ENCODE results near the gene RGS19.

RGS19 gene

GRCh38 chr20:64049060-64049877 lies 30.0 kb downstream of the RGS19 start, which contains the start of gene SOX18:
SOX18 (minus strand) TSS chr20:64049639; CDS start chr20:64049516, 123 bp downstream.
- FAIRE-seq (no peak), DNase-seq (ENCODE audit: low spot score) (peak; percentile 64)

- FAIRE-seq (no peak), DNase-seq (ENCODE audit: low spot score) (no peak)
These were observed 30.8 kb downstream of the RGS19 start for GRCh38 chr20:64048402-64049044.

DNA sequence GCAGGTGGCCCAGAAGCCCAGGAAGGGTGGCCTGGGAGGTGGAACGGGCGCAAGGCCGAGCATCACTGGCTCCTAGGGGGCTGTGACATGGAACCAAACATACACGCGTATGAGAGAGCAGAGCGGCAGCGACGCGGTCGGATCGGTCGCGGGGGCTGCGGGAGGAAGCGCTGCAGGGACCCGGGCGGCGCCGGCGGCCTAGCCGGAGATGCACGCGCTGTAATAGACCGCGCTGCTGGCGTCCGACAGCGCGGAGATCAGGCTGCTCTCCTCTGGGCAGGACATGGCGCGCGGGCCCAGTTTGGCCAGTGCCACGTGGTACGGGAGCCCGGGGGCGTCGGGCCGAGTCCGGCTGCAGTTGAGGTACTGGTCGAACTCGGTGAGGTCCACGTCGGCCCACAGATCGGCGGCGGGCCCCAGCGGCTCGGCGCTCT lies 31.3 kb downstream of the RGS19 start:
- FAIRE-seq (no peak), DNase-seq (ENCODE audit: low spot score) (no peak)

DNA sequence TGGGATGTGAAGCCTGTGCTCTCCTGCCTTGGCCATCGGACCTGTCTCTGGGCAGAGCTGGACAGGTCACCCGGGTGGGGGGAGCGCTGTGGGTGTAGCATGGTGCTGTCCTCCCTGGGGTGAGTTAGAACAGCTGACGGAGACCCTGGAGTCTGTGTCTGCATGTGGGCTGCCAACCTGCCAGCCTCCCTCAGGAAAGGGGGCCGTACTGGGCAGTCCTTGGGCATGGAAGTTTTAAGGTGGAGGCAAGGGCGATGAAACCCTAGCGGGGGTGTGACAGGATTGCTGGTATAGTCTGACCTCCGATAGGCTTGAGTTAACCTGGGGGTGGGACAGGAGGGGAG lies 32.3 kb downstream of the RGS19 start:
- no peak for FAIRE-seq
- no peak for DNase-seq (ENCODE audit: low spot score)

- DNase-seq (ENCODE audit: low spot score) (no peak), FAIRE-seq (no peak)
These were observed 33.8 kb downstream of the RGS19 start for GRCh38 chr20:64045346-64046011.

DNA sequence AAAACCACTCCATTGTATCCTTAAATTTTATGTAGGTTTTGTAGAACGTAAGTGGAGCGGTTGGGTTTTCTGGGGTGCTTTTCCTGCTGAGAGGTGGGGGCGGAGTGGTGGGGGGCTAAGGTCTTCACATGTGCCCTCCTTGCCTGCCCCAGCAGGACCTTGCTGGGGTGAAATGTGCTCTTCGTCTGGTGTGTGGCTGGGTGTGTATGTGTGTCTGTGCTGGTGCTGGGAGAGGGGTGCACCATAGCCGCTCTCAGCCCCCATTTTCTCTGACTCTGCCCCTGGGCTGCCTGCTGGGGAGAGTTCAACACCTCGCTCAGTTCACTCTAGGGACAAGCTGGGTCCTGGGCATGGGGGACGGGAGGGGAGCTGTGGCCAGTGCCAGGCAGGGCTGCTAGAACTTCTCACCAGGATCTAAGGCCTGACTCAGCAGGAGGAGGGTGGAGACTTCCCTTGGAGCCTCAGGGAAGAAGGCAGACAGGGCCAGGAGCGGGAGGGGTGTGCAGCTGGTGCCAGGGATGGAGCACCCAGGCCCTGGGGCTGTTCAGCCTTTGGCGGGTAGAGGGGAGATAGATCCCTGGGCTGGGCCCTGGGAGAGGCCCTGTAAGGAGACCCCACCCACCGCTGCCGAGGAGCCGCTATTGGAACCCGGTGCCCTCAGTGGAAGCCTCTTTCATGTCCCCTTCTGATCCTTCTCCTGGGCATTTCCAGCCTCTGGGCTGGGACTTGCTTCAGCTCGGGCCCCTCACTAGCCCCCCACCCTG lies 34.7 kb downstream of the RGS19 start:
- DNase-seq (ENCODE audit: low spot score) (peak; percentile 67), FAIRE-seq (no peak)

DNA sequence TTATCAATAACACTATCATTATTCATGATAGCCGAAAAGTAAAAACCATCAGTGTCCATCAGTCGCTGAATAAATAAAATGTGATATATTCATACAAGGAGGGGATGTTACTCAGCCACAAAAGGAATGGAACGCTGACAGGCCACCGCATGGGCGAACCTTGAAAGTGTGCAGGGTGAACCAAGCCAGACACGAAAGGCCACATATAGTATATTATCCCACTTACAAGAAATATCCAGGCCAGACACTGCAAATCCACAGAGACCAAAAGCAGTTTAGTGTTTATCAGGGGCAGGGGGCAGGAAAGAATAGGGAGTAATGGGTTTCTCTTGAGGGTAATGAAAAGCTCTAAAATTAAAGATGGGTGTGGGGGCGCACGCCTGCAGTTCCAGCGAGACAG lies 35.5 kb downstream of the RGS19 start:
- no peak for DNase-seq (ENCODE audit: low spot score)
- FAIRE-seq, result no peak

GRCh38 chr20:64042054-64042781 lies 37.1 kb downstream of the RGS19 start:
- FAIRE-seq (no peak), DNase-seq (ENCODE audit: low spot score) (peak; percentile 49)

DNA sequence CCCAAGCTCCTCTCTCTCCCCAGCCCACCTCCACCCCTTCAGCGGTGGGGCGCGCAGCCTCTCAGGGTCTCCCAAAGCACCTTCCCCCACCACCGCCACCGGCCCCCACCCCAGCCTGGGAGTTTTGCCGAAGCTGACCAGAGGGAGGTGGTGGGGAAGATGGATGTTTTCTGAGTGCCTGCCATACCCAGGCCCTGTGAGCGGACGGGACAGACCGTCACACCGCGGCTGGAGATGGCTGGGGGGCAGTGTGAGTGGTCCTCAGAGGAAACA lies 37.6 kb downstream of the RGS19 start:
- DNase-seq (ENCODE audit: low spot score) (no peak), FAIRE-seq (no peak)

DNA sequence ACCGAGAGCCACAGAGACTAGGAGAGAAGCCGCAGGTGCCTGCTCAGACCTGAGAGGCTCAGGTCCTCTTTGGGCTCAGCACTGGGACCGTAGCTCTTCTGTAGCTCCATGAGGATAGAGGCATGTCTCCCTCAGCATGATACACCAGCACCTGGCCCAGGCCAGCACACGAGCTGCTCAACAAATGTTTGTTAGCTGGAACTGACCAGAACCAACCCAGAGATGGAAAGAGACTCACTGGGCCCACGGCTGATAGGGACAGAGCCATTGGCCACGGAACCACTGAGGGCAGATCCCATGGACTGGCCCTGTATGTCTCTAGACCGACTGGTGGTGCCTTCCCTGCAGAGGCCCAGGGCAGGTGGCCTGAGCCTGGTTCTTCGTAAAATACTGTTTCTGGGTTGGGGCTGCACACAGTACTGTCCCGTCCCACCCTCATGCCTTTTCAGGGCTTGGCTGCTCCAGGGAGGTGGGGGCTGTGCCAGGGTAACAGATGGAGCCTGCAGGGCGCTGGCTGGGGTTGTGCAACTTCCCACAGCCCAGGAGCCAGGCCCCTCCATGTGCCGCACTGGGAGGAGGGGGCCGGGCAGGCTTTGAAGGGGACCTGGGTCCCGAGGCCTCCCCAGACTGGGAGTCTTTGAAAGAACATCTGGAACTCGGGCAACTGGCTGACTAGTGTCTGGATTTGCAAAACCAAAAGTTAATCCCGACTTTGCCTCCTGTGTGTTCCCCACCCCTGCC lies 38.1 kb downstream of the RGS19 start:
- DNase-seq (ENCODE audit: low spot score), result no peak
- FAIRE-seq, result no peak

- DNase-seq (ENCODE audit: low spot score) (no peak), FAIRE-seq (no peak)
These were observed 38.9 kb downstream of the RGS19 start for GRCh38 chr20:64040231-64041039.

- FAIRE-seq, result no peak
- no peak for DNase-seq (ENCODE audit: low spot score)
These were observed 39.8 kb downstream of the RGS19 start for GRCh38 chr20:64039293-64040160.

DNA sequence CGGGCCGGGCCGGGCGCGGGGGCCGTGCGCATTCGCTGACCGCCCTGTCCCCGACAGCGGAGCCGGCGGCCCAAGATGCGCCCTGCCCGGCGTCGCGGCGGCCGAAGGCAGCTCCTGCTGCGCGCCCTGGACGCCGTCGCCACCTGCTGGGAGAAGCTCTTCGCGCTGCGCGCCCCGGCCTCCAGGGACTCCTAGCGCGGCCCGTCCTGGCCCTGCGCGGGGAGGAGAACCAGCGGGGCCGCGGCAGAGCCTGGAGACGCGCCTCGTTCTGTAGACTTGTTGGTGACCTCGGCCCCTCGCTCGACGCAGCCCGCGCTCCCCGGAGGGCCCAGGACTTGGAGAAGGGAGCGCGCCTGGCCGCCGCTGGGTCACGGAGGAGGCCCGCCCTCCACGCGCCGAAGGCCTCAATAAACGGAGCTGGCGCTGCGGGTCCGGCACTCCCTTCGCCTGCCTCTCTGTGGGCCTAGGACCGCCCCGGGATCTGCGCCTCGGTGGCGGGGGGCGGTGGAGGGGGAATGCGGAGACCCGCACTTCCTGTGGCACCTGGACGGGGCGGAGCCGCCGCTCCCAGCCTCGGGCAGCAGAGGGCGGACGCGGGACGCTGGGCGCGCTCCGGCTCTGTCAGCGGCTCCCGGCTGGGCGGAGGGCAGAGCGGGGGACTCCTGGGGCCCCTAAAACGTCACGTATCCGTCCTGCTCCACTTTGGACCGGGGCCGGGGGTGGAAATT lies 40.6 kb downstream of the RGS19 start:
- FAIRE-seq (no peak), DNase-seq (ENCODE audit: low spot score) (peak; percentile 90)

DNA sequence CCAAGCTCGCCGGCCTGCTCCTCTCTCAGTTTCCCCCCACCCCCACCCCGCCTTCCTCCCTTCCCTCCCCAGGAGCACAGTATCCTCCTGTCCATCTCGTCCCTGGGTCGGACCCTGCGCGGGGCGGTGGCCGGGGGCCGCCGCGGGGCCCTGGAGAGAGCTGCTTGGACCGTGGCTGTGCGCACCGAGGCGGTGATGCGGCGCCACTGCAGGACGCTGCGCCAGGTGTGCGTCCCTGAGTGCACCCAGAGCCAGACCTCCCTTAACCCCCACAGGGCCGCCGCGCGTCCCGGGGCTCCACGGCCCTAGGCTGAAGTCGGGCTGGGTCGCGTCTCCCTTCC lies 41.1 kb downstream of the RGS19 start:
- DNase-seq (ENCODE audit: low spot score) (no peak), FAIRE-seq (no peak)

- FAIRE-seq, result no peak
- DNase-seq (ENCODE audit: low spot score), result no peak
These were observed 41.7 kb downstream of the RGS19 start for GRCh38 chr20:64037498-64038213.

DNA sequence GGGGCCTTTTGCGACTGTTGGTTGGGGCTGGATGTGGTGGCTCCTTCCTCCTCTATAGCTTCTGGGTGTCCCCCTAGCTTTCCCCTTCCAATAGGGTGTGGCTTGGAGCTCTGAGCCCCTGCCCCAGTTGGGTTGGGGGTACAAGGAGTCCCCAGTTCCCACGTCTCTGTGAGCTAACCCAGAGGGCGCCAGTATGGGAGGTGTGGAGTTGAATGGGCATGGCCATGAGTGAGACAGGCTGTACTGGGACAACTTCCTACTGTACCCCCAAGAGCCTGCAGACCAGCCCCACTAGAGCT lies 42.2 kb downstream of the RGS19 start:
- DNase-seq (ENCODE audit: low spot score), result no peak
- FAIRE-seq, result no peak

- no peak for DNase-seq (ENCODE audit: low spot score)
These were observed 42.7 kb downstream of the RGS19 start for GRCh38 chr20:64036346-64037198.

More at GRCh38 chr20:64036346-64037198, 42.7 kb downstream of the RGS19 start:
- FAIRE-seq, result no peak
